ENCODE results near the gene RBP3.

RBP3 gene

DNA sequence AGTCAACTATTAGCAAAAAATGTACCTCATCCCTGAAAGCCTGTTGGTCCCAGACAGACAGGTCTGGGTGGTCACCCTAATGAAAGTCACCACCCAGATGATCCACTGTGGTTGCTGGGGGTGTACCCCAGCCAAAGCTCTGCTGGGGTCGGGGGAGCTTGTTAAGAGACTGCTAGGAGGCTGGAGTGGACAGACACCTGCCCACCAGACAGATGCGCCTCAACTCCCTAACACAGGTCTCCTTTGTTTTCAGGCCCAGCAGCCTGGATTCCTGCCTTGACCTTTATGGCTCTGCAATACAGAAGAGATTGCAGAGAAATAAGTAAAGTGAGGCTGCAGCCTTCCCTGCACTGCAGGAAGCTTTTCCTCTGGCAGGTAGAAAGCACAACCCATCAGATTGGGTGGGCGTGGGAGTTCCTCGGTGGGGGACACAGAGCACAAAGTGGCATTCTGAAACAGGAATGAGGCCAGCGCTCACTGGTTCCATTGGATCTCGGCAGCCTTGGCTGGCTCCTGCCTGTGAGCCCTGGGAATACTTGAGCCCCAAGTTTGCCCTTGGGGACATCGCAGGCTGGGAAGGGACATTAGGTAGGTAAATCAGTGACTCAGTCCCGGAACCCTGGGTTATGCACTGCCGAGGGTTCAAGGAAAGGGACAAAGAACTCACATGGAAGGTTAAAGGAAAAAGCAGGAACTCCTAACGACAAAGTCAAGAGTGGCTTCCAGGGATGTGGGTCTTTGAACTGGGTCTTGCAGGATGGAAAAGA is 53.9 kb downstream of the RBP3 start:
- DNase-seq (ENCODE audit: low spot score): no peak

DNA sequence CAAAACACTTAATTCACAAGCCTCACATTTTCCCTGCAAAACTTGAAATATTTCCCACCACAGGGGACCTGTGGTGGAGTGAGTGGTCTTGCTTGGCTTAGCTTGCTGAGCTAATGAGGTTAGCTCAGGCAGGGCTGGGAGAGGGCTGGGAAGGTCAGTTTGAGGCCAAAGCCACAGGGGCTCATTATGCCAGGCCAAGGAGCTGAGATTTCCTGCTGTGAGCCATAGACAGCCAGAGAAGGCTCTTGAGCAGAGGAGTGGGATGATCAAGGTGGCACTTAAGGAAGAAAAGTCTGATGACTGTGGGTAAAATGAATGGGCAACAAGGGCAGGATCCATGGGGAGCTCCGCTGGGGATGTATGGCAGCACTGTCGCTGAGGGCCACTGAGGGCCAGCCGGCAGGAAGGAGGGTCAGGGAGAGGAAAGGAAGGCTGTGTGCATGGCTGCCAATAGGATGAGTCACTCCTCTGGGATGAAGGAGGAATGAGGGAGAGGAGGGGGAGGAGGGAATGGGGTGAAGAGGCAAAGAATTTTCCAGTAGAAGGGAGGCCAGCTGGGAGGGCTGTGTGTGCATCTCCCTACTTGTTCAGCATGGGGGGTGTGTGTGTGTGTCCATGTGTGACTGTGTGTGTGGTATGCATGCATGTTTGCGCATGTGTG is 54.6 kb downstream of the RBP3 start:
- DNase-seq (ENCODE audit: low spot score): peak; percentile 79

DNA sequence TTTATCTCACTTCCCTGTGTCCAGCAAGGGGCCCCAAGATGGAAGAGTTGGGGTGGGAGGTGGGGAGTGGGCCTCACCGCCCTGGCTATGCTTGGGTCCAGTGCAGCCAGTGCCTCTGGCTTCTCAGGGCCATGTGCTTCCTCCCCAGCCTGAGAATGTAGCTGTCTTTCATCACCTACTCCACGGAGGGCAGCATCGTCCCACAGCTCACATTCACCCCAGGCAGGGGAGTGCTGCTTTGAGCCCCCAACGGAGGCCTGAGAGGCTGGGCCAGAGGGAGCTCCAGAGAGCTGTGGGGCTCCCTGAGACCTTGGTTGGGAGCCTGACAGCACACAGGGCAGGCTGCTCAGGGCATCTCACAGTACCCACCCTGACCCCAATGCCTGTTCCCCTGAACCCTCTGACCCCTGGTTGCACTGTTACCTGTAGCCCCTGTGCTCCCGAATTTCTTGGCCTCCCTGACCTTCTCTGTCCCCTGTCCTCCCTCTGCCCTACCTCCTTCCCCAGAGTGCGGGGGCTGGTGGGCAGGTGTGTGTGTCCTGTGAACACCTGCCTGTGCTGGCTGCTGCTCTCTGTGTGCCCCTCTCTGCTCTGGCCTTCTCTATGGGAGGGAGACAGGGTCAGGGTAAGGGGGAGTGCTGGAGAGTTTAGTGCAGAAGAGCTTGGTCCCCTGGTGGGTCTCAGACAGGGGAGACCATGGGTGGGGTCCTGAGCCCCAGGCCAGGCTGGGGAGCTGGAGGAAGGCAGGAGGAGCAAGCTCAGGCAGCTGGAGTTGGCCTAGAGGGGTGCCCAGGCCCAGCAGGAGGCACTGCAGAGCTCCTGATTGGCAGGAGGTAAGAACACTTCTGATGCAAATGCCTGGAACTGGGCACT is 55.5 kb downstream of the RBP3 start:
- DNase-seq (ENCODE audit: low spot score): no peak

DNA sequence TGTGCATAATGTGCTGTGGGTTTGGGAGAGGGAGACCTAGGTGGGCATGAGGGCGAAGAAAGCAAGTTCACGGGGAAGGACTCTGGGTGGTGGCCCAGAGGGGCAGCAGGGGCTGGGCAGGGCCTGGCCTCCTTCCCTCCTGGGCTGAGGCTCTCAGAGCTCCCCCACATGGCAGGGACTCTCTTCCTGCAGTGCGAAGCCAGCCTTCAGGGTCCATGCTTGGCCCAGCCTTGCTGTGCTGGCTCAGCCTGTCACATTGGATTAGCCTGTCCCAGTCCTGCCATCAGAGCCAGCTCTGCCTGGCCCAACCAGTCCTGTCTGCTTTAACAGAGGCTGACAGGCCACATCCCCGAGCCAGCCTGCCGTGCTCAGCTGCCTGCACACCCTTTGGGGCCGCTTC is 56.3 kb downstream of the RBP3 start:
- no peak for DNase-seq (ENCODE audit: low spot score)

DNA sequence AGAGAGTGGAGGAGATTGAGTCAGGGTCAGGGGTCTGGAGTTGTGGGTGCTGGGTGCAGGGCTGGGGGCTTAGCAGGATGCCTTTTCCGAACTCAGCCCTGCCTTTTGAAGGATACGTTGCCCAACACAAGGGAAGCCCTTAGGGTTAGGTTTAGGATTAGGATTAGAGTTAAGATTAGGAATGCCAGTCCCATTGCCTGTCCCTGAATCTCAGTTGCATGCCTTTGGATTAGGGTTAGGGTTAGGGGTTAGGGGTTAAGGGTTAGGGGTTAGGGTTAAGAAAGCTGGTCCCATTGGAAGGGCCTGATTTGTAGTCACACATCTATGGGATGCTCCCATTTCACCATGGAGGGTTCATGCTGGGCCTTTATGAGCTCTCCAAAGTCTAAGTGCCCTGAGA is 56.8 kb downstream of the RBP3 start:
- DNase-seq (ENCODE audit: low spot score): no peak

DNA sequence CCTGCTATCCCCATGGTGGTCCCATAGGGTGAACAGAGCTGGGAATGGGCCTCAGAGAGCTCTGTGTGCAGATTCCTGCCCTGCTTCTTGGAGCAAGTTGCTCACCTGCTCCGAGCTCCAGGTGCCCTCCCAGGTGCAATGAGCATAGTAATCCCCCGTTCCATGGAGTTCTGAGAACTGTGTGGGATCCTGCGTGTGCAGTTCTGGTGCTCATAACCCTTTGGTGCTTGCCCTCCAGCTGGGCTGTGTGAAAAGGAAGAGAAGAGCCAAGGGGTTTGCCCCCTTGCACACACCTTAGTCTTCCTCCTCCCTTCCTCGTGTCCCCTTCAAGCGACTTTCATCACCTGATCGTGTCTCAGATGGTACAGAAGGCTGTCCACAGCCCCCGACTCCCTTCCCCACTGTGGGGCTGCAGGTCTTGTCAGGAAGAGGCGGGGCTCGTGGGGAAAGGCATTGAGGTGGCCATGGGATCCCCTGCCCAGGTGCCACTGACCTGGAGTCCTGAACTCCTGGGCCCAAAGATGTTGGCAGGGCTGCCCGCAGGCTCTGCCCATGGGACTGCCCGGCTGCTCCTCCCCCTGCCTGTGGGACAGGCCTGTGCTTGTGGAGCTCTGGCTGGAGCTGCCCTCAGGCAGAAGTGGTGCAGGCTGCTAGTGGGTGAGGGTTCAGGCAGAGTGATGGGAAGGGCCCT is 57.8 kb downstream of the RBP3 start:
- DNase-seq (ENCODE audit: low spot score): no peak

DNA sequence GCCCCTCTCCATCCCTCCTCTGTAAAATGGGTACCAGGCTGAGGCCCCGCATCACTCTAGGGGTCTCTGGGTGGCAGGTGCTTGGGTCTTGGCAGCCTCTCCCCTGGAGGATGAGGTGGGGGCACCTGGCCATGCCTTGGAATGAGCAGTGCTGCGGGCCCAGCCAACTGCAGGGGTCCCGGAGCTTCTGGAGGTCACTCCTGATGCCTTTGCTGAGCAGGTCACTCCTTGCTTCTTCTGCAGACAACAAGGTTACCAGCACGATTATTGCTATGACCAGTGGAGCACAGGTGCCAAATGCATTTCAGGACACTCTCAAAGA is 58.3 kb downstream of the RBP3 start:
- no peak for DNase-seq (ENCODE audit: low spot score)

DNA sequence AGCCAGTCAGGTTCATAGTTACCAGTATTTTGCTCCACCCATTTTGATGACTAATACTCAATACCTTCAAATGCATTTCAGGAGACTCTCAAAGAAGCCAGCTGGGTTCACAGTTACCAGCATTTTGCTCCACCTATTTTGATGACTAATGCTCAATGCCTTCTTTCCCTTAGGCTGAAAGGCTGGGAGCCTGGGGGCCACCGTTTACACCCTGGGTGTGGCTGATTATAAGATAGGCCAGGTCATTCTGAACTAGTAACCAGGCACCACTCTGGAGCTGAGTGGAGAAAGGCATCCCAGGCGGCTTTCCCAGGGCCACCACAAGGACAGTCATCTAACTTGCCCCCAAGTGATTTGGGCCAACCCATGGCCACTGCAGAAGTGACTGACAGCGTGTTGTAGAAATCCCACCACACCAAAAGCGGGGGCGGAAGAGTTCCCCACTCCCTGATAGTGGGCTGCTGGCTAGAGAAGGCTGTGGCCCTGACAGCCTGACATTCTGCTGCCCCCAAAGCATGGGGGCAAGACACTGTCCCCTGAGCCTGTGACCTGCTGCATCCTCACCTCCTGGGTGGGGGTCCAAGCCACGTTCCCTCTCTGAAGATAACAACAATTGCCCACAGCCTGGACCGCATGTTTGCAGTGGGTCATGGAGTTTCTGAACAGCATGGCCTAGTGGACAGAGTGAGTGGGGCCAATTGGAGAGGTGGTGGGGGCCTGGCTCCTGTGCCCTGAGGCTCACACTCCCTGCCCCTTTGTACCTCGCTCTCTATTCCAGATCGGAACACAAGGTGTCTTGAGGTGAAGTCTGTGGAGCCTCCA is 58.9 kb downstream of the RBP3 start:
- DNase-seq (ENCODE audit: low spot score): peak; percentile 22

Data from RKO (cell line).